C4-2B (cell line): ENCODE data around the gene KLK11.

Experiments used
- ZFX ChIP-seq: fragments of 450-650 bp; IDR thresholded peaks from 2 replicates; pipeline ENCODE4 v1.6.1; 2017
- TF ChIP-seq, protein P1 (sequence below): fragments of 450-650 bp; conservative IDR thresholded peaks from 2 replicates; pipeline ENCODE4 v1.5.1; 2017; ENCODE audit warnings: mild to moderate bottlenecking

DNA sequence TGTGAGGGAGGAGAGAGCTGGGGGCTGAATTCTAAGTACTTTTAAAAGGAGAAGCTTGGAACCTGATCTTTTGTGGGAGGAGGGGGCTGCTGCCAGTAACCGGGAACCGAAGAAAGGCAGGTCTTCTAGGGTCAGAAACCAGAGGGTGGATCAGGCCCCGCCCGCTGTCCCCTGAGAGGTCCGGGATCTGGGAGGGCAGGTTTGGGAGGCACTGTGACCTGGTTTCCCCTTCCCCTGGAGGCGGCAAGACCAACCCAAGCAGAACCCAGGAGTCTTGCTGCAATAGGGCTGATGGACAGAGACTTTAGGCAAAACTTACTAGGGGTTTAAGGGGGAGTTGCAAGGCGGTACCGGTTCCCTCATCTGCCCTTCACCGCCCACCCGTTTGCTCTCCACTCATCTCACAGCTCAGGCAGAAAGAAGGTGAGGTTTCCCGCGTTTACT, 24.3 kb downstream of the KLK11 start:
- TF ChIP-seq, protein P1, sequence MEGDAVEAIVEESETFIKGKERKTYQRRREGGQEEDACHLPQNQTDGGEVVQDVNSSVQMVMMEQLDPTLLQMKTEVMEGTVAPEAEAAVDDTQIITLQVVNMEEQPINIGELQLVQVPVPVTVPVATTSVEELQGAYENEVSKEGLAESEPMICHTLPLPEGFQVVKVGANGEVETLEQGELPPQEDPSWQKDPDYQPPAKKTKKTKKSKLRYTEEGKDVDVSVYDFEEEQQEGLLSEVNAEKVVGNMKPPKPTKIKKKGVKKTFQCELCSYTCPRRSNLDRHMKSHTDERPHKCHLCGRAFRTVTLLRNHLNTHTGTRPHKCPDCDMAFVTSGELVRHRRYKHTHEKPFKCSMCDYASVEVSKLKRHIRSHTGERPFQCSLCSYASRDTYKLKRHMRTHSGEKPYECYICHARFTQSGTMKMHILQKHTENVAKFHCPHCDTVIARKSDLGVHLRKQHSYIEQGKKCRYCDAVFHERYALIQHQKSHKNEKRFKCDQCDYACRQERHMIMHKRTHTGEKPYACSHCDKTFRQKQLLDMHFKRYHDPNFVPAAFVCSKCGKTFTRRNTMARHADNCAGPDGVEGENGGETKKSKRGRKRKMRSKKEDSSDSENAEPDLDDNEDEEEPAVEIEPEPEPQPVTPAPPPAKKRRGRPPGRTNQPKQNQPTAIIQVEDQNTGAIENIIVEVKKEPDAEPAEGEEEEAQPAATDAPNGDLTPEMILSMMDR: no peak
- no peak for TF ChIP-seq ZFX
